GM18867 (cell line): ENCODE measurements around the gene G6PC2.
A peak's percentile ranks its signal among the peaks of the same experiment; 100 is the strongest.
"Not testable (repeated sequence)": the region's sequence is repeated elsewhere in the genome, so short reads cannot be mapped to it uniquely, and the experiment has no call there.

ENCODE experiments used
- ATAC-seq: cut with Tn5 transposase; IDR thresholded peaks from one replicate; pipeline ENCODE4 v1.9.1; 2021; ENCODE audit warnings: mild to moderate bottlenecking, moderate library complexity; ENCODE audit not compliant: unreplicated experiment

Gene G6PC2

DNA sequence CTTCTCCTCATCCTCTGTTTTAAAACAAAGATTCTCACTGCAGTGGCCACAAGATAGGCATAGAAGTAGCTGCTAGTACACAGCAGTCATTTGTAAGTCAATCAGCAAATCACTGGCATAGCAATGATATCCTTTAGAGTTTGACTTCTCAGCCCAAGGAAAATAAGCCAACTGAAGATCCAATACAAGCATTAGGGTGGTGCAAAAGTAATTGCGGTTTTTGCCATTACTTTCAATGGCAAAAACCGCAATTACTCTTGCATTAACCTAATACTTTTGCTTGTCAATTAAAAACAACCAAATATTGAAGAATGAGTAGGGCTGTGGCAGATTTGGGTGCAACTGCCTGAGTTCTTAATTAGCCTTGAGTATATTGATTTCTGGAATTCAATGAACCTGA, 2.8 kb downstream of the G6PC2 start:
- ATAC-seq = no peak

DNA sequence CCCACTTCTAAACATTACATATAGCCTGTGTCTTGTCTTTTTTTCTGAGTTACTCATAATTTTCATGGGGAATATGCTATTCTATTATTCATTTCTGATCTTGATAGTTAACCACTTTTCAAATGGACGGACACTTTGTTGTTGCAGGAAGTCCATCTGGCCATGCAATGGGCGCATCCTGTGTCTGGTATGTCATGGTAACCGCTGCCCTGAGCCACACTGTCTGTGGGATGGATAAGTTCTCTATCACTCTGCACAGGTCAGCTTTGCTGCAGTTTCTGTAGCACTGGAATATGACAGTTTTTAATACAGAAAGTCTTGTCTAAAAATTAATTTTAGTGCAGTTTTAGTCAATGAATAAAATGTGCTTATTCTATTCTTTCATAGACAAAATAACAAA, 3.3 kb downstream of the G6PC2 start:
- ATAC-seq = no peak

DNA sequence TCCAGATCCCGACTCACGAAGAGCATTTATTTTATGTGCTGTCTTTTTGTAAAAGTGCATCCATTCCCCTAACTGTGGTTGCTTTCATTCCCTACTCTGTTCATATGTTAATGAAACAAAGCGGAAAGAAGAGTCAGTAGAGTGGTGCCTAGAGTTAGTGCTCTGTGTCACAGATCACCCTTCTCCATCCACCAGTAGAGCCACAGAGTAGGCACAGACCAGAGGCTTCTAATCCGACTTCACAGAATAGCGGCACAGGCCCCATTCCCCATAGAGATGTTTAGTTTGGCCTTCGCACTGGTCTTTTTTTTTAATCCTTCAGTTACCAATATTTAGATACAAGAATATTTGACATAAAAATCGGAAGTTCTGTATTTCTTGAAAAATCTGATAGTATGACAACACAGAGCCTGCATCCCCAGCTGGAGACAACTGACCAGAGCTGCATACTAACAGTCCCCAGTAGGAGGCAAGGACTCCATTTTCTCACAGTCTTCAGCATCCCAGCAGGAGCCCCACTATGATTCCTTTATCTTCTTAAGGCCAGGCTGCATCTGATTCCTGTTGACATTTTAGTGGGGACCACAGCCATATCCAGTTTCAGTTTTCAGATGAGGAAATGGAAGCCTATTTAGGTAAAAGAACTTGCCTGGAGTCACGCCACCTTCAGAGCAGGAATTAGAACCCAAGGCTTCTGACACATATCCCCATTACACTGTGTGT, 7.0 kb downstream of the G6PC2 start:
- no peak for ATAC-seq

DNA sequence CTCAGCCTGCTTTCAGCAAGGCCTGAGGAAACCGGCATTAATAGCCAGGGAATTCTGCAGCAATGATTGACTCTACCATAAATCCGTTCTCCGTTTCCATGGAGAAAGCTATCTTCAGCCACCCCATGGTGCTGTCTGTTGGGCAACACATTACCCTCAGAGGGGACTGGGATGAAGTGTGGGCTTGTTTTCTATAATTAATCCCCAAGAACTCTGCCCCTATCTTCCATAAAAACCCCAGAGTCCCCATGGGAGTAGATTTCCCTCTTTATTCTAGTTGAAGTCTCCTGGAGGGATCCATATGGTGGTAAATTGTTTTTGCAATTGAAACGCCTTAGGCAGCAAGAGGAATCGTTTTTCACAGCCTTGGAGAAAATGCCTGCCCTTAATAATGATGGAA, 9.2 kb downstream of the G6PC2 start:
- no peak for ATAC-seq

DNA sequence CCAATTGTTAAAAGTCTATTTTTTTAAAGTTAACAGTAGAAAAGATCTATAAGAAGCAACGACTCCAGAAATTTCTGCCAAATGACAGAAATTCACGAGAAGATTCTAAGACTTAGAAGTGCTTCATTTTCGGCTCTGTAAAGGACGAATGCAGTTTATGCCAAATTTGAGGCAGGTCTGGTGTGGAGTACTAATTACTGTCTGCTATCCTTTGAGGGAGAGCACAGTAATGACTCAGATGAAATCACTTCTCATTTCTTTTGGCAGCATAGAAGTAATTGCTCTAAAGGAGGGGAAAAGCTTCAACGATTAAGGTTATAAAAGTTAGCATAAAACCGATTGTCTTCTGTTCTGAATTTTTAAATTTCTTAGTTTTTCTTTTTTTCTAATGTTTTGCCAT, 11.4 kb downstream of the G6PC2 start:
- no peak for ATAC-seq

DNA sequence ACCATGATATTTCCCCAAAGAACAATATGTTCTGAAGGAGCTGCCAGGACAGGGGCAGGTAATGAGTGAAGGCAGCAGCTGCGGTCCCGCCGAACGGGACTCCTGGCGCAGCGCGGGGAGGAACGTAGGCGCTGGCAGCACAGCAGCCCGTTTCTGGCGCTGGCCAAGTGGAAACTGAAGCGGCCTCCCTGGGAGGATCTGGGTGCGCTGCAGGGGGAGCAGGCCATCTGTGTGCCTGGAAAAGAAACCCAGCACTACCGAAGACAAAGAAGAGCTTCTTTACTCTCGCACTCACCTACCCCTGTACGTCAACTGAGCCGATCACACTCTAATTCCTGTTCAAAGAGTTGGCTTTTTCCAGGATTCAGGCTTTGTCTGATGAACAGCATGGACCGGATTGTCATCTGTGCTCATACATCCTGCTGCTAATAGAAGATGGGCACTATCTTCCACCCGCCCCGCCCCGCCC, 11.8 kb downstream of the G6PC2 start:
- ATAC-seq = no peak

DNA sequence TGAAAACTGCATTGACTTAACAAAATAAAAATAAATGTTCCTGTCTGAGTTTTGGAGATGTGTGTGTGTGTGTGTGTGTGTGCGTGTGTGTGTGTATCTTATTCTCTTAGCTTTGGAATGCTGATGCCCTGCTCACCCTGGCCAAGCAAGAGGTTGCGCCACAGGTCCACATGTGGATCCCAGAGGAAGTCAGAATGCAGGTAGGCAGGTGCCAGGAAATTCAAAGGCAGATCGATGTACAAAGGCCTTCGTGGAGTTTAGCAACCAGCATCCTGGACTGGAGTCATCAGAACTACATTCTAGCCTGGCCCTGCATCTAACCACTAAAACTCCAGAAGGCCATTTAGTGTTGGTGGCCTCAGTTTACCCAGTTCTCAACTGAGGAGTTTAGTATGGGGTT, 12.4 kb downstream of the G6PC2 start:
- ATAC-seq = no peak

DNA sequence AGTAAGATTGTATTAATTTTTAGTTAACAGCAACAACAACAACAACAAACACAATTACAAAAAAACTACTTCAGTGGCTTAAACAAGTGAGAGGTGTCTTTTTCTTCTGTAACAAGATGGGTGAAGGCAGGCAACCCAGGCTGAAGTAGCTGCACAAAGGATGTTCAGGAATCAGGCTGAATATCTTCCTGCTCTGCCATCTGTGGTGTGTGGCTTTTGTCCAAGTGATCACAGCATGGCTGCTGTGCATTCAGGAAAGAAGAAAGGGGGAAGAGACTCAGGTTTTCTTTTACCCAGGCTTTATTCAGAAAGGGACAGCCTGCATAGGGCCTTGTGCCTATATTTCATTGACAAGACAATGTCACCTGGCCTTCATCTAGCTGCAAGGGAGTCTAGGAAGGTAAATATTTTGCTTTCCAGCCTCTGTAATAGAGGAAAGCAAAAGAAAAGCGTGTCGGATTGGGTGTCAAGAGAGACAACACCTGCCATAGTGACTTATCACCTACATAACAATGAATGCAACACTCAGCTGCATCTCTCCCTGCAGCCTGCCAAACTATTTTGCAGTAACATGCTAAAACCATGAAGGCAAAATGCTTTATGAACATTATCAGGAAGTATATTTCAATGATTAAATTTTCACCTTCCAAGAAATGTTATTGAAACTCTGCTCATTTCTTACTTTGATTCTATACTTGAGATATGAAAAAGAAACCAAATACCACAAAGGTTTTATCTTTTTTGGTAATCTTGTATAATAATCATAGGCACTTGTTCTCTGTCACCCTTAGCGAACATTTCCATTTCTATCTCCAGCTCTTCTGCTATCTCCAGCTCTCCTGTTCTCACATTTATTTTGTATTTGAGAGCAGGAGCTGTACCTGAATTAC, 14.6 kb downstream of the G6PC2 start:
- peak; percentile 63 for ATAC-seq

DNA sequence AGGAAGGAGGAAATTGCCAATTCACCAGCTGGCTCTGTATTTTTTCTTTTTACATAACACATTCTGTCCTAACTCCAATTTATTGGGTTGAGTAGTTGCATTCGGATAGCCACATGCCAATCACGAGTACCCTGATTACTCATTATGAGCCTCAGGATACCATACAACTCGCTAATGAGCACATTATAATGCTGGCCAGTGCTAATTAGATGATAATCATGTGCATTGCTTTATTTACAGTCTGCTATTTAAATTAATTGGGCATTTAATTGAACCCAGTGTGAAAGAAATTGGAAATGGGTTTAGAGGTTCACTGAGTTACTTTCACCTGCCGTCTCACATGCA, 15.2 kb downstream of the G6PC2 start:
- peak; percentile 18 for ATAC-seq

DNA sequence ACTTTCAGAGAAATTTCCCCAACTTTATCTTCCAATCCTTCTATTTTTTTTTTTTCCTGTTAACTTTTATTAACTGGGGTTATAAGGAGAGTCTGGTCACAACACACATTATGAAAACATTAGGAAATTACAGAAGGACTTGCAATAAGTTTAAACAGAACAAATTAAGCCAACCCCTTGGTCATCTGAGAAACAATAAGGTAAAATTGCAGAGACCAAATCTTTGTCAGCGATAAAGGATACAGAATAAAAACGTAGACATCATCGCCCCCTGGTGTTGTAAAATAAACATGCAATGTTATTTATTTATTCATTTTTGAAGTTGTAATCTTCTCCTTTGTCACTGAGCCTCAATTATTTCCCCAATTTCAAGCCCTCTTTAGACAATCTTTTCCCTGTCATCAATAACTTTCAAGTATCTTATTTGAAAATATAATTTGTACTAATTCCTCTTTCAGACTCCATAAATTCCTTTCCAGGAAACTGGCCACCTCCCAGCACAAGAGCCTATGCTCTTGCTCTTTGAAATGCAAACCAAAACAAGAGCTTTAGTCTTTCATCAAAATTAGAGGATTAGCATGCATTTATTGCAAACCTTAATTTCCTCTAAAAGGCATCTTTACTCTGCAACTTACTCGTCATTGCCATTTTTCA, 19.5 kb downstream of the G6PC2 start:
- no peak for ATAC-seq

DNA sequence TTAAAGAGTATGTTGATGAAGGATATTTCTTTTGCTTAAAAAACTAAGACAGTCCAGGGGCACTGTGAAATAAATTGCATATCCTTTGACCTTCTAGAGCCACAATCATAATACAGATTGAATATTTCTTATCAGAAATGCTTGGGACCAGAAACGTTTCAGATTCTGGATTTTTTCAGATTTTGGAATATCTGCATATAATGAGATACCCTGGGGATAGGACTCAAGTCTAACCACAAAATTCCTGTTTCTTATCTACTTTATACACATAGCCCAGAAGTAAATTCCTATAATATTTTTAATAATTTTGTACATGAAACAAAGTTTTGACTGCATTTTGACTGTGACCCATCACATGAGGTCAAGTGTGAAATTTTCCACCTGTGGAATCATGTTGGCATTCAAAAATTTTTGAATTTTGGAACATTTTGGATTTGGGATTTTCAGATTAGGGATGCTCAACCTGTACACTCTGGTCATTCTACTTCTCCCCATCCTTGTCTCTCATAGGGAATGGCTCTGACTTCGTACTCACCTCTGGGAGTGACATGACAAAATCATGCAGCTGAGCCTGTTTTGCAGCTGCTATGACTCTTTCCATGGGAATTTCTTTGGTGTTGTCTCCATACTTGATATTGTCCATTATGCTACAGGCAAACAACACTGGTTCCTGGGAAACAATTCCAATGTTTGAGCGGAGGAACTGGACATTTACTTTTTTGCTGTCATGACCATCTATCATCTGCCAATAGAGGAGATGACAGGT, 25.7 kb downstream of the G6PC2 start:
- ATAC-seq = no peak

DNA sequence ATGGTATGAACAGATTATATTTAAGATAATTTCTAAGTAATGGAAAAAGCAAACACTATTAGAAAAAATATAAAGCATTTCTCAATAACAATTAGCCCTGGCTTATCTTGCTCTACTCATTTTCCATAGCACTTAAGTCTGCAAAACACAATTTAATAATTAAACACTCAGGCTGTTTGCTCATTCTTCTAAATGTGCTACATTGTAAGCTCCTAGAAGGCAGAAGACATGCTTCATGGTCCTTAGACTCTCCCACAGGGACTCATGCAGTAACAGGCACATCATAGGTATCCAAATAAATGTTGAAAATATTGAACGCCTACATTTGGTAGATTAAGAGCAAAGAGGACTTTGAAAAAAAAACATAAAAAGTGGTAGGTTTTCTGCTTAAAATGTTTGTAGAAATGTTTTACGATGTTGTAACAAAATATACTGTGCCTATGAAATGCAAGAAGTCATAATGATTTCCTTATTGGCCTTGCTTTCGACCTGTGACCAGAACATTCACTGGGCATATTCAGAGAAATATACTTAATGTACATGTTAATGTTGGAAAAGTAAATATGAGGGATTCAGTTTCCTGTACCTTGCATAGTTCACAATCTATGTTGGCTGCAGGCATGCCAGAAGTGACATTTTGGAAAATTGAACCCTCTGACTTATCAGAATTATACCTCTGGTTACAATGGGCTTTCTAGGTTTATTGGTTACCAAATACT, 27.2 kb downstream of the G6PC2 start:
- ATAC-seq = no peak

DNA sequence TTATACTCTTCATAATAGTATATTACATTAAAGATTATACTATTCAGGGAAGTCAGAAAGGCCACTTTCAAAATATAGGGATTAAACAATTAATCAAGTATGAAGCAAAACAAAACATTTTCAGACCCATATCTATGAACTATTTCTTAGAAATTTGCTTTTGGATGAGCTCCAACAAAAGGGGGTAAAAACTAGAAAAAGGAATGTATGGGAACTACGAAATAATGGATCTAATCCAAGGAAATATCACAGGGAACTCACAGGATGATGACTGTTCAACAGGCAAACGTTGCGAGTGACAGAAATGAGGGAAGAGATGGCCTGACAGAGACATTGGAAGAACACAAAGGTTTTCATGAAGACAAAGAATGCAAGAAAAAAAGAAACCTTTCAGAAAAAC, 27.9 kb downstream of the G6PC2 start:
- no peak for ATAC-seq

DNA sequence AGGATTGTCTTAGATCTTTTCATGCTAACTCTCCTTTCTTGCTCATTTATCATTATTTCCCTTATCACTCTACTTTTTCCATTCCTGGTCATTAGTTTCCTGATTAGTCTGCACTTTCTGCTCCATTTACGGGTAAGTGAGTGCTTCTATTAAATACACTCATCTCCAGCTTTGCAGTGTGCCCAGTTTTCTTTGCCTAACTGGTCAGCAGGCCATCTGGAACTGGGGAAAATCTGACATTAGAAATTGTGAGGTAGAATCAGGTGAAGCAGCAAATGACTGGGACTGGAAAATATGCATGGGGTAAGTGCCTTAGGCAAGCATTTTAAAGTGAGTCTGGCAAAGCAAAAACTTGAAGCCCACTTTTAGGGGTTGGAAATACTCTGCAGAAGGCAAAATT, 29.2 kb downstream of the G6PC2 start:
- no peak for ATAC-seq

DNA sequence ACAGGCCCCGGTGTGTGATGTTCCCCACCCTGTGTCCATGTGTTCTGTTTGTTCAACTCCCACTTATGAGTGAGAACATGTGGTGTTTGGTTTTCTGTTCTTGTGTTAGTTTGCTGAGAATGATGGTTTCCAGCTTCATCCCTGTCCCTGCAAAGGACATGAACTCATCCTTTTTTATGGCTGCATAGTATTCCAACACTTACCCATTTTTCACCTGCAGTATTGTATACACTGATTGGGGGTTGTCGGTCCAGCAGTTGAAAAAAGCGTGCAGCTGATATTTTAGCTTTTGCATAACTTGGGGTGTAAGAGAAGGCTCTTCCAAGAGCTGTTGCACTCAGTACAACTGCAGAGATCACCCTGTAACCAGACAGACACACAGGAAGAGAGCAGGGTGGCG, 31.1 kb downstream of the G6PC2 start:
- ATAC-seq = not testable (repeated sequence)

DNA sequence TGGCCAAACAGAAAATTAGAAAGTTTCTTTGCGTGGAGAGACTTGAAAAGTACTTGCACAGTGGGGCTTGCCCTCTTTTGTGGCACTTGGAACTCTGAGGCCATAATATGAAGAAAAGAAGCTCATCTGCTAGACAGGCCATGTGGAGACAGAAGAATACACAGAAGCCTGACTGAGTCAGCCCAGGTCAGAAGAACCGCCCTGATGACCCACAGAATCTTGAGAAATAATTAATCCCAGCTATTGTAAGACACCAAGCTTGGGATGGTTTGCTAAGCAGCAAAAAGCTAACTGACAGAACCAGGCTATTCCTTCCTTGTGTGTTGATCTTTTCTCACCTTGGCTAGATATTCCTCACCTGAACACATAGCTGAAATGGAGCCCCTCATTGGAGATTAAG, 33.7 kb downstream of the G6PC2 start:
- no peak for ATAC-seq

DNA sequence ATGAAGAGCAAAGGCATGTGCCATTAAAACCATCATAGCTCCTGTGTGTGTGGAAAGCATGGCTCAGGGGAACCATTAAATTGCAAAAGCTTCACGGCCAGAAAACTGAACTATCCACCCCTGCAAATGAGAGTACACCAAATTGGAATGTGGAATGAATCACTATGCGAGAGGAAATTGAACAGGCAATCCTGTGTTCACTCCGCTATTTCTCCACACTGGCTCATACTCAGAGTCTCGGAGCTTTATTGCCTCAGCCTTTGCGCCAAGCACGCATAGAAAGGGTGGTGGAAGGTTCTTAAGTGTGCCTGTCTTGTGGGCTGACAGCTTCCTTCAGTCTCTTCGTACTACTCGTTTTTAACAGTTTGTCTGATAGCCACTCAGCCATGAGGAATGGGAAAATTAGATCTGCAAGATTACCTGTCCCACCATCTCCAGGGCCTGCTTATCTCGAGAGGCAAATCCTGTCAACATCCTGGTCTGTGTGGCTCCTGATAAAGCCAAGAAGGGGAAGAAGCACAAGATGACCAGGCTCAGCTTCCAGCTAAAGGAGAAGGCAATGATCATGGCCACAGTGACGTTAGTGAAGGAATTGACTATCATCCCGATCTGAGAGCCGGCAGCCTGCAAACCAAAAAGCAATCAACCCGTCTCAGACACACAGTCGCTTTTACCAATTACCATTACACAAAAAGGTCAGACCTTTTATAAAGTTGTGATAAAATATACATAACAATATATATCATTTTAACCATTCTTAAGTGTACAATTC, 34.9 kb downstream of the G6PC2 start:
- no peak for ATAC-seq

DNA sequence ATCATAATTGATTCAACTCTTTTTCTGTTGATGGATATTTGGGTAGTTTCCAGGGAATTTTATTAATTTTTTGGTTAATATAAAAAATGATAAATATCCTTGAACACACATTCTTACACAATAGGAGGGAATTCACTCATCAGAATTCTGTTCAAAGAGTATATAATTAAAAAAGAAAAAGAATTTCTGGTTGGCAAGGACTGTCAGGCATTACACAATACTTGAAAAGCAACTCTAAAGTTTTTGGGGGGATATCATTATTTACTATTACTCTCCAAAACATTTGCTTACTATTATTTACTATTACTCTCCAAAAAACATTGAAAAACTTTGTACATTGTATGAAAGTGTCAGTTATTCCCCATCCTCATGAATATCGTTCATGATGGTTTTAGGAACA, 38.0 kb downstream of the G6PC2 start:
- no peak for ATAC-seq

DNA sequence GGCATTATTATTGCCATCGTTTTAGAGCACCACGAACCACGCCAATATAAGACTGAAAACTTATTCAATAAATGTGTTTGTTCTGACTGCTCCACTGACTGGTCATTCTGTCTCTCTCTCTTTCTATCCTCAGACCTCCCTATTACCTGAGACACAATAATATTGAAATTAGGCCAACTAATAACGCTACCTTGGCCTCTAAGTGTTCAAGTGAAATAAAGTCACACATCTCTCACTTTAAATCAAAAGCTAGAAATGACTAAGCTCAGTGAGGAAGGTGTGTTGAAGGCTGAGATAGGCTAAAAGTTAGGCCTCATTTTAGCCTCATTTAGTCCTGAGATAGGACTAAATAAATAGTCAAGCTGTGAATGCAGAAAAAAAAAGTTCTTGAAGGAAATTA, 38.8 kb downstream of the G6PC2 start:
- peak; percentile 85 for ATAC-seq

DNA sequence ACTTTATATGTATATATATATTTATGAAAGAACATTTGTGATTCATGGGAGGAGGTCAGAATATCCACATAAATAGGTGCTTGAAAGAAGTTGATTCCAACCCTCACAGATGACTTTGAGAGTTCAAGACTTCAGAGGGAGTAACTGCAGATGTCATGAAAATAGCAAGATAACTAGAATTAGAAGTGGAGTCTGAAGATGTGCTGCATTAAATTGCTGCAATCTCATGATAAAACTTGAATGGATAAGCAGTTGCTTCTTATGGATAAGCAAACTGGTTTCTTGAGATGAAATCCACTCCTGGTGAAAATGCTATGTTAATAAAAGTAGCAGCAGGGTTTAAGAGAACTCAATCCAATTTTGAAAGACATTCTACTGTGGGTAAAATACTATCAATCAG, 40.2 kb downstream of the G6PC2 start:
- ATAC-seq = no peak
